Measurements from ENCODE around the gene NACC1.
A peak's percentile ranks its signal among the peaks of the same experiment; 100 is the strongest.
"Not testable (repeated sequence)": the region's sequence is repeated elsewhere in the genome, so short reads cannot be mapped to it uniquely, and the experiment has no call there.

NACC1 gene

GRCh38 chr19:13164343-13165161, 46.5 kb downstream of the NACC1 start:
- CTCF ChIA-PET, result interaction anchor here (0.6 to 0.7 kb wide), 2 partner anchors 9 to 557 kb away, joined by 3 read pairs; no protein-coding TSS in a partner anchor
- TF ChIP-seq TARDBP (IDR thresholded peaks at IDR 0.05) (no peak), ELF4 (IDR thresholded peaks at IDR 0.05) (peak; percentile 53), HDGF (IDR thresholded peaks at IDR 0.05; ENCODE audit: borderline replicate concordance) (no peak), SP1 (IDR thresholded peaks at IDR 0.05) (no peak), LEF1 (IDR thresholded peaks at IDR 0.05; ENCODE audit: borderline replicate concordance) (no peak)
- TF ChIP-seq, protein P1, sequence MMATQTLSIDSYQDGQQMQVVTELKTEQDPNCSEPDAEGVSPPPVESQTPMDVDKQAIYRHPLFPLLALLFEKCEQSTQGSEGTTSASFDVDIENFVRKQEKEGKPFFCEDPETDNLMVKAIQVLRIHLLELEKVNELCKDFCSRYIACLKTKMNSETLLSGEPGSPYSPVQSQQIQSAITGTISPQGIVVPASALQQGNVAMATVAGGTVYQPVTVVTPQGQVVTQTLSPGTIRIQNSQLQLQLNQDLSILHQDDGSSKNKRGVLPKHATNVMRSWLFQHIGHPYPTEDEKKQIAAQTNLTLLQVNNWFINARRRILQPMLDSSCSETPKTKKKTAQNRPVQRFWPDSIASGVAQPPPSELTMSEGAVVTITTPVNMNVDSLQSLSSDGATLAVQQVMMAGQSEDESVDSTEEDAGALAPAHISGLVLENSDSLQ (IDR thresholded peaks at IDR 0.05), result no peak
- DNase-seq (ENCODE audit: extremely low spot score), result peak; percentile 7
- POLR2A ChIA-PET, result interaction anchor here (0.8 to 5.0 kb wide), 6 partner anchors 8 to 47 kb away, joined by 3 to 66 read pairs (median 6); partner anchors contain the start of gene NACC1

- TF ChIP-seq, protein P1 (IDR thresholded peaks at IDR 0.05), result no peak
- TF ChIP-seq FOXK2 (IDR thresholded peaks at IDR 0.05), result no peak
- TF ChIP-seq LEF1 (IDR thresholded peaks at IDR 0.05; ENCODE audit: borderline replicate concordance), result no peak
- TF ChIP-seq L3MBTL2 (conservative IDR thresholded peaks at IDR 0.05), result no peak
- TF ChIP-seq ARNT (IDR thresholded peaks at IDR 0.05), result no peak
- no peak for DNase-seq (ENCODE audit: extremely low spot score)
- CTCF ChIA-PET, result interaction anchor here (0.6 to 0.7 kb wide), 2 partner anchors 8 to 556 kb away, joined by 3 read pairs; no protein-coding TSS in a partner anchor
Observed at GRCh38 chr19:13165162-13165997, 47.3 kb downstream of the NACC1 start.

GRCh38 chr19:13166151-13166550, 48.1 kb downstream of the NACC1 start:
- POLR2A ChIA-PET; DNase-seq (ENCODE audit: extremely low spot score); CTCF ChIA-PET: not testable (repeated sequence)

More at GRCh38 chr19:13165162-13165997, 47.3 kb downstream of the NACC1 start:
- POLR2A ChIA-PET, result interaction anchor here (0.8 to 5.0 kb wide), 3 partner anchors 9 to 13 kb away, joined by 4 to 66 read pairs (median 4); no protein-coding TSS in a partner anchor

DNA sequence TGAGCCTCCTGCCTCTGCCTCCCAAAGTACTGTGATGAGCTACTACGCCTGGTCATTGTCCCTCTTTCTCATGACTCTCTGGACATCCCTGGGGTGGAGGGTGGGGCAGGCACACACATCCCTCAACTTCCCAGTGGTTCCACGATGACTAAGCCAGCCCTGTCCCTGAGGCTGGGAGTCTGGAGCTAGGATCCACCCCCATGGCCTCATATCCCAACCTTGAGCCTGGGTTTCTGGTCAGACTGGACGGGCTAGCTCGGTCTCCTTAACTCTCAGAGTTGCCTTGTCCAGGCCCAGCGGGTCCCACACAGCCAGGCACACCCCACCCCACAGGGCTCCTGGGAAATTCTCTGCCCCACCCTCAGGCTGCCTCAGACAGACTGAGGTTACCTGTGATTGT, 51.7 kb downstream of the NACC1 start:
- no peak for TF ChIP-seq SP1 (IDR thresholded peaks at IDR 0.05)
- no peak for TF ChIP-seq ARNT (IDR thresholded peaks at IDR 0.05)
- POLR2A ChIA-PET, result interaction anchor here (1.5 to 4.5 kb wide), 2 partner anchors 16 to 17 kb away, joined by 4 to 29 read pairs; no protein-coding TSS in a partner anchor
- CTCF ChIA-PET, result no interaction called here
- DNase-seq (ENCODE audit: extremely low spot score), result peak; percentile 6

GRCh38 chr19:13171146-13171545, 53.1 kb downstream of the NACC1 start:
- ChIA-PET CTCF (no interaction called here), POLR2A (interaction anchor here (0.9 to 1.3 kb wide), 2 partner anchors 8 to 16 kb away, joined by 3 to 4 read pairs; no protein-coding TSS in a partner anchor)

DNA sequence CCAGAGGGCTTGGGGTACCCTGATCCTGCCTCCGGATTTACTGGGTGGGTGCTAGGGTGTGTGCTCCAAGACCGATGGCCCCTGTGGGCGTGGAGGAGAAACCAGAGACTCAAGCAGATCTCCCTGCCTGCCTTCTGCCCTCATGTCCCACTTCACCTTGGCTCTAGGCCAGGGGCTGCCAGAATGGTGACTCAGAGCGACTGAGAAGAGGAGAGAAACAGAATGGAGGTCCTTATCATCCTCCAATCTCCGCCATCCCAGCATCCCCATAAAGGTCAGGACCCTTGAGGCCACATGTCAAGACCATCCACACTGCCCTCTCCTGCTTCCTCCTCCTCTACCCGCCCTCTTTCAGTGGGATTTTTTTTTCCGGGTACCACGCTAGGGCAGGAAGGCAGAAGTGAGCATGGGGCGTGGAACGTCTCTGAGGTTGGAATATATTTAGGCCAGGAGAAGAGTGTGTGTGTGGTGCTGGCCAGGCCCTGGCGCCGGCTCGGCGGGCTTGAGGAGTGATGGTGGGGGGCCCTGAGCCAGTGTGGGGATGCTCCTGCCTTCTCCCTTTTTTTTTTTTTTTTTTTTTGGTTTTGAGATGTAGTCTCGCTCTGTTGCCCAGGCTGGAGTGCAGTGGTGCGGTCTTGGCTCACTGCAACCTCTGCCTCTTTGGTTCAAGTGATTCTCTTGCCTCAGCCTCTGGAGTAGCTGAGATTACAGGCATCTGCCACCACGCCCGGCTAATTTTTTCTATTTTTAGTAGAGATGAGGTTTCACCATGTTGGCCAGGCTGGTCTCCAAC, 54.5 kb downstream of the NACC1 start:
- POLR2A ChIA-PET, result no interaction called here
- TF ChIP-seq ELF4 (IDR thresholded peaks at IDR 0.05) (no peak), FOXA1 (IDR thresholded peaks at IDR 0.05) (no peak), BHLHE40 (IDR thresholded peaks at IDR 0.05; ENCODE audit: borderline replicate concordance) (no peak), SP1 (IDR thresholded peaks at IDR 0.05) (no peak), TARDBP (IDR thresholded peaks at IDR 0.05) (no peak), HDGF (IDR thresholded peaks at IDR 0.05; ENCODE audit: borderline replicate concordance) (no peak), L3MBTL2 (conservative IDR thresholded peaks at IDR 0.05) (no peak), ZNF384 (IDR thresholded peaks at IDR 0.05) (no peak), CTBP1 (IDR thresholded peaks at IDR 0.05; ENCODE audit: borderline replicate concordance) (no peak), SUZ12 (IDR thresholded peaks at IDR 0.05) (no peak), FOXK2 (IDR thresholded peaks at IDR 0.05) (no peak), FOXM1 (IDR thresholded peaks at IDR 0.05; ENCODE audit: borderline replicate concordance) (no peak)
- TF ChIP-seq, protein P1 (IDR thresholded peaks at IDR 0.05), result no peak
- DNase-seq (ENCODE audit: extremely low spot score), result peak; percentile 15
- CTCF ChIA-PET, result interaction anchor here (0.6 to 0.7 kb wide), 2 partner anchors 9 to 40 kb away, joined by 3 to 4 read pairs; no protein-coding TSS in a partner anchor

More at GRCh38 chr19:13171146-13171545, 53.1 kb downstream of the NACC1 start:
- no peak for DNase-seq (ENCODE audit: extremely low spot score)
- no peak for TF ChIP-seq FOXM1 (IDR thresholded peaks at IDR 0.05; ENCODE audit: borderline replicate concordance)
- no peak for TF ChIP-seq SUZ12 (IDR thresholded peaks at IDR 0.05)
- TF ChIP-seq, protein P1 (IDR thresholded peaks at IDR 0.05), result no peak

Measured in HEK293T (cell line).